Suppressor macrophage treated with lipopolysaccharide for 4 hours (primary cell): ENCODE results near the gene DNAJB12.
"Not testable (repeated sequence)": the region's sequence is repeated elsewhere in the genome, so short reads cannot be mapped to it uniquely, and the experiment has no call there.

ENCODE experiments used
- DNase-seq: peaks from one replicate; pipeline ENCODE4 v3.0.0-alpha.2; 2020

DNAJB12 gene

GRCh38 chr10:72315054-72315453 lies 39.7 kb downstream of the DNAJB12 start:
- DNase-seq = no peak

GRCh38 chr10:72314263-72314662 lies 40.5 kb downstream of the DNAJB12 start:
- DNase-seq = no peak

GRCh38 chr10:72312865-72313391 lies 41.8 kb downstream of the DNAJB12 start:
- DNase-seq = no peak

GRCh38 chr10:72311667-72312066 lies 43.1 kb downstream of the DNAJB12 start:
- DNase-seq = no peak

GRCh38 chr10:72310636-72311035 lies 44.1 kb downstream of the DNAJB12 start:
- peak; percentile 86 for DNase-seq

GRCh38 chr10:72310241-72310633 lies 44.5 kb downstream of the DNAJB12 start:
- no peak for DNase-seq

GRCh38 chr10:72309290-72310240 lies 45.2 kb downstream of the DNAJB12 start:
- DNase-seq = peak; percentile 76

- peak; percentile 90 for DNase-seq
These were observed 46.3 kb downstream of the DNAJB12 start for GRCh38 chr10:72308320-72308987.

GRCh38 chr10:72307711-72308110 lies 47.0 kb downstream of the DNAJB12 start:
- DNase-seq = not testable (repeated sequence)

- no peak for DNase-seq
These were observed 48.4 kb downstream of the DNAJB12 start for GRCh38 chr10:72306215-72306760.

- DNase-seq = no peak
These were observed 51.1 kb downstream of the DNAJB12 start for GRCh38 chr10:72303424-72304128.

- no peak for DNase-seq
These were observed 55.9 kb downstream of the DNAJB12 start for GRCh38 chr10:72298592-72299519.

GRCh38 chr10:72297805-72298591 lies 56.7 kb downstream of the DNAJB12 start:
- DNase-seq = peak; percentile 97

GRCh38 chr10:72297281-72297804 lies 57.4 kb downstream of the DNAJB12 start:
- DNase-seq = peak; percentile 99

- not testable (repeated sequence) for DNase-seq
These were observed 57.9 kb downstream of the DNAJB12 start for GRCh38 chr10:72296829-72297280.

GRCh38 chr10:72295330-72295910 lies 59.3 kb downstream of the DNAJB12 start:
- no peak for DNase-seq

GRCh38 chr10:72292223-72292691 lies 62.5 kb downstream of the DNAJB12 start:
- no peak for DNase-seq

- DNase-seq = peak; percentile 33
These were observed 63.6 kb downstream of the DNAJB12 start for GRCh38 chr10:72291019-72291532.

- no peak for DNase-seq
These were observed 68.7 kb downstream of the DNAJB12 start for GRCh38 chr10:72285972-72286521.
